Activated naive CD4-positive, alpha-beta T cell treated with anti-CD3 and anti-CD28 coated beads, Interleukin-2, amount 10 ng/mL, durations not matched to agents 7 days and 5 days (primary cell): ENCODE data around the gene ITGA11.
A peak's percentile ranks its signal among the peaks of the same experiment; 100 is the strongest.

ENCODE experiments used
- CTCF ChIA-PET: fragments of 350-600 bp; sonication (Branson Sonifier 250); formaldehyde crosslinking; loops from one replicate; lab custom pipeline; 2021; ENCODE audit warnings: antibody characterized with exemption; lab: Charles Lee
- DNase-seq: peaks from one replicate; pipeline ENCODE4 v3.0.0-alpha.2; 2020
- H3K27ac Mint-ChIP-seq: one replicate; pipeline ENCODE4 v1.8.0; 2021; ENCODE audit warnings: mild to moderate bottlenecking, moderate library complexity, mixed read lengths
- H3K27me3 Mint-ChIP-seq: one replicate; pipeline ENCODE4 v1.8.0; 2021; ENCODE audit warnings: mild to moderate bottlenecking, mixed read lengths
- H3K36me3 Mint-ChIP-seq: one replicate; pipeline ENCODE4 v1.8.0; 2021; ENCODE audit warnings: mixed read lengths
- H3K4me1 Mint-ChIP-seq: one replicate; pipeline ENCODE4 v1.8.0; 2021; ENCODE audit warnings: mixed read lengths
- H3K4me3 Mint-ChIP-seq: one replicate; pipeline ENCODE4 v1.8.0; 2021; ENCODE audit warnings: mild to moderate bottlenecking, moderate library complexity, mixed read lengths
- H3K9me3 Mint-ChIP-seq: one replicate; pipeline ENCODE4 v1.8.0; 2021; ENCODE audit warnings: mixed read lengths

Gene ITGA11

GRCh38 chr15:68367226-68367625 lies 64.7 kb downstream of the ITGA11 start:
- Mint-ChIP-seq H3K27ac (no peak overlapping the region), H3K9me3 (no peaks in the 10 kb centered on the region), H3K27me3 (peaks cover 55% of the 10 kb centered on the region), H3K36me3 (no peaks in the 10 kb centered on the region), H3K4me1 (peaks cover 25% of the 10 kb centered on the region), H3K4me3 (no peak overlapping the region)
- no peak for DNase-seq
- CTCF ChIA-PET: no interaction called here

- peaks cover 25% of the 10 kb centered on the region for H3K4me1 Mint-ChIP-seq
- H3K9me3 Mint-ChIP-seq: no peaks in the 10 kb centered on the region
- H3K36me3 Mint-ChIP-seq: no peaks in the 10 kb centered on the region
- H3K4me3 Mint-ChIP-seq: peak overlapping the region; percentile 19
- DNase-seq: no peak
- peaks cover 50% of the 10 kb centered on the region for H3K27me3 Mint-ChIP-seq
- CTCF ChIA-PET: interaction anchor here (1.1 to 2.3 kb wide), 2 partner anchors 56 to 60 kb away, joined by 3 to 12 read pairs; no protein-coding TSS in a partner anchor
- no peak overlapping the region for H3K27ac Mint-ChIP-seq
Observed at GRCh38 chr15:68366314-68366713, 65.6 kb downstream of the ITGA11 start.

- H3K36me3 Mint-ChIP-seq: no peaks in the 10 kb centered on the region
- H3K4me3 Mint-ChIP-seq: peak overlapping the region; percentile 9
- CTCF ChIA-PET: interaction anchor here (0.8 to 2.3 kb wide), 4 partner anchors 13 to 59 kb away, joined by 3 to 12 read pairs (median 4); no protein-coding TSS in a partner anchor
- no peak for DNase-seq
- H3K27me3 Mint-ChIP-seq: peaks cover 44% of the 10 kb centered on the region
- peaks cover 25% of the 10 kb centered on the region for H3K4me1 Mint-ChIP-seq
- no peak overlapping the region for H3K27ac Mint-ChIP-seq
- H3K9me3 Mint-ChIP-seq: no peaks in the 10 kb centered on the region
Observed at GRCh38 chr15:68365770-68366169, 66.2 kb downstream of the ITGA11 start.

GRCh38 chr15:68365140-68365745 lies 66.7 kb downstream of the ITGA11 start:
- H3K4me3 Mint-ChIP-seq: peak overlapping the region; percentile 39
- H3K36me3 Mint-ChIP-seq: no peaks in the 10 kb centered on the region
- peaks cover 39% of the 10 kb centered on the region for H3K27me3 Mint-ChIP-seq
- no peaks in the 10 kb centered on the region for H3K9me3 Mint-ChIP-seq
- H3K27ac Mint-ChIP-seq: peak overlapping the region; percentile 4
- CTCF ChIA-PET: interaction anchor here (0.8 to 2.3 kb wide), 5 partner anchors 14 to 59 kb away, joined by 3 to 12 read pairs (median 4); no protein-coding TSS in a partner anchor
- peaks cover 25% of the 10 kb centered on the region for H3K4me1 Mint-ChIP-seq
- DNase-seq: peak; percentile 26

GRCh38 chr15:68364660-68365035 lies 67.3 kb downstream of the ITGA11 start:
- Mint-ChIP-seq H3K4me1 (peaks cover 25% of the 10 kb centered on the region), H3K9me3 (no peaks in the 10 kb centered on the region), H3K4me3 (no peak overlapping the region), H3K27me3 (peaks cover 41% of the 10 kb centered on the region), H3K27ac (no peak overlapping the region), H3K36me3 (no peaks in the 10 kb centered on the region)
- no peak for DNase-seq
- CTCF ChIA-PET: interaction anchor here (1.2 to 2.3 kb wide), 3 partner anchors 18 to 58 kb away, joined by 3 to 12 read pairs (median 5); no protein-coding TSS in a partner anchor

GRCh38 chr15:68364028-68364659 lies 67.8 kb downstream of the ITGA11 start:
- Mint-ChIP-seq H3K9me3 (no peaks in the 10 kb centered on the region), H3K4me3 (no peak overlapping the region), H3K4me1 (peaks cover 25% of the 10 kb centered on the region), H3K27me3 (peaks cover 41% of the 10 kb centered on the region), H3K36me3 (no peaks in the 10 kb centered on the region), H3K27ac (no peak overlapping the region)
- DNase-seq: no peak
- CTCF ChIA-PET: interaction anchor here (1.2 to 2.3 kb wide), 3 partner anchors 19 to 58 kb away, joined by 3 to 12 read pairs (median 5); no protein-coding TSS in a partner anchor

- DNase-seq: no peak
- H3K27me3 Mint-ChIP-seq: peaks cover 34% of the 10 kb centered on the region
- H3K4me1 Mint-ChIP-seq: peaks cover 25% of the 10 kb centered on the region
- no peaks in the 10 kb centered on the region for H3K9me3 Mint-ChIP-seq
- no peak overlapping the region for H3K27ac Mint-ChIP-seq
- CTCF ChIA-PET: no interaction called here
- no peaks in the 10 kb centered on the region for H3K36me3 Mint-ChIP-seq
- no peak overlapping the region for H3K4me3 Mint-ChIP-seq
Observed at GRCh38 chr15:68363353-68363752, 68.6 kb downstream of the ITGA11 start.

- Mint-ChIP-seq H3K27ac (no peak overlapping the region), H3K4me3 (no peak overlapping the region), H3K9me3 (peaks cover 3% of the 10 kb centered on the region), H3K36me3 (no peaks in the 10 kb centered on the region), H3K4me1 (peaks cover 25% of the 10 kb centered on the region), H3K27me3 (peaks cover 33% of the 10 kb centered on the region)
- DNase-seq: no peak
- CTCF ChIA-PET: no interaction called here
Observed at GRCh38 chr15:68362537-68363126, 69.3 kb downstream of the ITGA11 start.

GRCh38 chr15:68360721-68361120 lies 71.2 kb downstream of the ITGA11 start:
- CTCF ChIA-PET: interaction anchor here (1.1 kb wide), 1 partner anchor 200 kb away, joined by 3 read pairs; no protein-coding TSS in a partner anchor
- peaks cover 13% of the 10 kb centered on the region for H3K9me3 Mint-ChIP-seq
- peaks cover 3% of the 10 kb centered on the region for H3K36me3 Mint-ChIP-seq

GRCh38 chr15:68356778-68357177 lies 75.2 kb downstream of the ITGA11 start:
- CTCF ChIA-PET: no interaction called here
- no peak overlapping the region for H3K4me3 Mint-ChIP-seq
- peaks cover 13% of the 10 kb centered on the region for H3K9me3 Mint-ChIP-seq
- DNase-seq: no peak
- peaks cover 8% of the 10 kb centered on the region for H3K36me3 Mint-ChIP-seq
- peaks cover 14% of the 10 kb centered on the region for H3K27me3 Mint-ChIP-seq
- H3K4me1 Mint-ChIP-seq: peaks cover 14% of the 10 kb centered on the region
- H3K27ac Mint-ChIP-seq: no peak overlapping the region

More at GRCh38 chr15:68360721-68361120, 71.2 kb downstream of the ITGA11 start:
- Mint-ChIP-seq H3K27me3 (peaks cover 21% of the 10 kb centered on the region), H3K4me1 (peaks cover 10% of the 10 kb centered on the region), H3K4me3 (no peak overlapping the region), H3K27ac (no peak overlapping the region)
- no peak for DNase-seq

- H3K9me3 Mint-ChIP-seq: peaks cover 13% of the 10 kb centered on the region
- no peak overlapping the region for H3K4me3 Mint-ChIP-seq
- H3K4me1 Mint-ChIP-seq: peaks cover 18% of the 10 kb centered on the region
- no peak for DNase-seq
- H3K27ac Mint-ChIP-seq: no peak overlapping the region
- CTCF ChIA-PET: no interaction called here
- peaks cover 18% of the 10 kb centered on the region for H3K27me3 Mint-ChIP-seq
- peaks cover 8% of the 10 kb centered on the region for H3K36me3 Mint-ChIP-seq
Observed at GRCh38 chr15:68354923-68355322, 77.0 kb downstream of the ITGA11 start.

- H3K4me1 Mint-ChIP-seq: peaks cover 18% of the 10 kb centered on the region
- H3K4me3 Mint-ChIP-seq: no peak overlapping the region
- peaks cover 8% of the 10 kb centered on the region for H3K36me3 Mint-ChIP-seq
- H3K27ac Mint-ChIP-seq: peak overlapping the region; percentile 43
- H3K27me3 Mint-ChIP-seq: peaks cover 16% of the 10 kb centered on the region
- CTCF ChIA-PET: interaction anchor here (2.7 kb wide), 1 partner anchor 48 kb away, joined by 15 read pairs; no protein-coding TSS in a partner anchor
- no peak for DNase-seq
- peaks cover 13% of the 10 kb centered on the region for H3K9me3 Mint-ChIP-seq
Observed at GRCh38 chr15:68354268-68354667, 77.7 kb downstream of the ITGA11 start.

- H3K4me3 Mint-ChIP-seq: no peak overlapping the region
- no peak for DNase-seq
- peaks cover 18% of the 10 kb centered on the region for H3K27me3 Mint-ChIP-seq
- peak overlapping the region; percentile 84 for H3K27ac Mint-ChIP-seq
- peaks cover 13% of the 10 kb centered on the region for H3K9me3 Mint-ChIP-seq
- peaks cover 18% of the 10 kb centered on the region for H3K4me1 Mint-ChIP-seq
- CTCF ChIA-PET: interaction anchor here (0.8 to 2.7 kb wide), 3 partner anchors 16 to 185 kb away, joined by 3 to 15 read pairs (median 6); no protein-coding TSS in a partner anchor
- peaks cover 8% of the 10 kb centered on the region for H3K36me3 Mint-ChIP-seq
Observed at GRCh38 chr15:68353421-68354135, 78.4 kb downstream of the ITGA11 start.
